Liver (tissue), 3 donors: ENCODE results near the gene ANKRA2.

ENCODE experiments used
- CTCF ChIP-seq: fragments of 150-350 bp; IDR thresholded peaks from 2 replicates; pipeline ENCODE4 v1.5.1; 2017; ENCODE audit warnings: improper control_type of control experiment, low read depth, low read length; ENCODE audit not compliant: missing input control
- EGR1 ChIP-seq, 2 donors: IDR thresholded peaks; 2 replicates each; pipeline ENCODE4 v1.6.1; 2016 to 2018; ENCODE audit warnings: antibody characterized with exemption in 2 of 2, low read depth in 2 of 2
- FOXA2 ChIP-seq: IDR thresholded peaks from 2 replicates; pipeline ENCODE4 v1.6.1; 2016; ENCODE audit warnings: antibody characterized with exemption
- GABPA ChIP-seq, 2 donors: IDR thresholded peaks in 1 of 2; conservative IDR thresholded peaks in 1 of 2; 2 replicates each; pipeline ENCODE4 v1.6.1; 2016; ENCODE audit warnings: antibody characterized with exemption in 2 of 2, mild to moderate bottlenecking in 1 of 2, moderate library complexity in 1 of 2
- SP1 ChIP-seq: IDR thresholded peaks from 2 replicates; pipeline ENCODE4 v1.6.1; 2018; ENCODE audit warnings: antibody characterized with exemption, mild to moderate bottlenecking
- donor health status: healthy.
- donor health status: healthy.

- TF ChIP-seq CTCF (no peak), GABPA (IDR thresholded peaks at IDR 0.05 in 1 of 2, conservative IDR thresholded peaks at IDR 0.05 in 1 of 2) (no peak), FOXA2 (no peak), EGR1 (IDR thresholded peaks at IDR 0.05; ENCODE audit: low read depth in 2 of 2) (no peak), SP1 (no peak)
Measured at GRCh38 chr5:73591698-73592501, 26.5 kb upstream of the ANKRA2 start.
